NCI-H2107 treated with DMSO at 0.1 percent for 48 hours (cell line): Measurements from ENCODE around the gene TCP10L.
"Not testable (repeated sequence)": the region's sequence is repeated elsewhere in the genome, so short reads cannot be mapped to it uniquely, and the experiment has no call there.

Experiments
- DNase-seq: peaks from one replicate; lab custom pipeline; 2025; ENCODE audit not compliant: unreplicated experiment; lab: John Stamatoyannopoulos, UW

Gene TCP10L

DNA sequence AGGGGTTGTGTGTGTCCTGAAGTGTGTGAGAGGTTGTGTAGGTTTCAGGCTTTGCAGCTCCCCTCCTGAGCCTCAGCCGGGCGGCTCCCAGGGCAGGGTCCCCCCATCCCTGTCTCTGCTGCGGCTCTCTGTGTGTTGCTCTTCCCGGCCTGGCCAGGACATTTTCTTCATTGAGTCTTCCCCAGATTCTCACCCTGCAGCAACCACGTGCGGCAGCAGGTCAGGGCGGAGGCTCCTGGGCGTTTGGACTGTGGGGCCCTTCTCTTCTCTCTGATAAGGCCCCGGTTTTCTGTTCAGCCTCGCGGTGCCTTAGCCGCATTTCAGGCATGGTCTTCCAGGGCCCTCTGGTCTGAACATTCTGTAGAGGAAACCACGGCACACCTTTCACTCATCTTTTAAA lies 1.8 kb upstream of the TCP10L start:
- no peak for DNase-seq

DNA sequence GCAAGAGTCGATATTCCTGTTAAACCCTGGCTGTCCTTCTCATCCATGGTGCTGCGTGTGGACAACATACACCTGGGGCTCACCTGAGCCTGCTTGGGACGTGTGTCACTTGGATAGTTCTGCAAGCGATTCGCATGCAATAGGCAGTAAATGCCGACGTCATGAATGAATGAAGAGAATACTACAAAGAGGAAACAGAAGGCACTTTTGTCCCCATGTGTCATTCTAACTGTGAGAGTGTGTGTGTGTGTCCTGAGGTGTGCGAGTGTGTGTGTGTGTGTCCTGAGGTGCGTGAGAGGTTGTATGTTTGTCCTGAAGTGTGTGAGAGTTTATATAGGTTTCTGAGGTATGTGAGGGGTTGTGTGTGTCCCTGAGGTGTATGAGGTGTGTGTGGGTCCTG lies 647 bp upstream of the TCP10L start:
- no peak for DNase-seq

DNA sequence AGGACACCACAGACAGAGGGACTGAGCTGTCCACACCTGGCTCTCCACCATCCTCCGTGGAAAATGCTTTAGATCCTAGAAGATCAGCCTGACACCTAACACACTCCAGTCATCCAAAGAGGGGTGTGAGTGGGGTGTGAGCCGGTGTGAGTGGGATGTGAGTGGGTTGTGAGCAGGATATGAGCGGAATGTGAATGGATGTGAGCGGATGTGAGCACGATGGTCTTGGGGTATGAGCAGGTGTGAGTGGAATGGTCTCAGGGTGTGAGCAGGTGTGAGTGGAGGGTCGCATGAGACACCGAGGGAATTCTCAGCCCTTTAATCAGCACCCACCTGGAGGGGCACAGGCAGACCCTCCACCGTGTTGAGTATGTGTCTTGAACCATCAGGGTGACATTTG lies 851 bp downstream of the TCP10L start:
- DNase-seq: no peak

DNA sequence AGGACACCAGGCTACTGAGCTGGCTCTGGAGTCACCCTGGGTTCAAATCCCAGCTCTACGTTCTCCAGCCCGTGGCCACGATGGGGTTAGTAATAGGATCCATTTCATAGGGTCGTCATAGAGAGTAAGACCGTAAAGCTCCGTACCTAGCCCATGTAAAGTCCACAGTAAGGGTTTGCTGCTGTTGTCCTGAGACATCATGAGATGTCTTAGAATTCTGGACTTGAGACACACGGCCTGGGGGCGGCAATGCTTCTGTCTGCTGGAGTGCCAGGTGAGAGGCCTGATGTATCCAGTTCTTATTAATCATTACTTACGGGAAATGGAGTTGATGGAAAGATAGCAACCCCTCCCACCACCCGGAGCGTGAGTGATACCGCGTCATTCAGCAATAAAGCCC lies 3.6 kb downstream of the TCP10L start:
- no peak for DNase-seq

DNA sequence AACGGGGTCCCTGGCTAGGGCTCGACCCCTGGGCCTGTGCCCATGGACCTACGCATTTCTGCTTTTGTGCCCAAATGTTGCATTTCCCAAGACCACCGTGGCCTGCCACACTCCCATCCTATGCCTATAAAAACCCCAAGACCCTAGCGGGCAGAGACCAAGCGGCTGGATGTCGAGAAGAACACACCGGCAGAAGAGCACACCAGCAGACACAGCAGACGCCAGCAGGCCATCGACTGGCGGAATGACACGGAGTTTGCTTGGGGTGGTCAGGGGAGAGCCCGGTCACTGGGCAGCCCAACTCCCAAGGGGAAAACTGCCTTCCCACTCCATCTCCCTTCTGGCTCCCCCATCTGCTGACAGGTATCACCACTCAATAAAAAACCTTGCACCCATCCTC lies 4.4 kb downstream of the TCP10L start:
- DNase-seq: no peak

DNA sequence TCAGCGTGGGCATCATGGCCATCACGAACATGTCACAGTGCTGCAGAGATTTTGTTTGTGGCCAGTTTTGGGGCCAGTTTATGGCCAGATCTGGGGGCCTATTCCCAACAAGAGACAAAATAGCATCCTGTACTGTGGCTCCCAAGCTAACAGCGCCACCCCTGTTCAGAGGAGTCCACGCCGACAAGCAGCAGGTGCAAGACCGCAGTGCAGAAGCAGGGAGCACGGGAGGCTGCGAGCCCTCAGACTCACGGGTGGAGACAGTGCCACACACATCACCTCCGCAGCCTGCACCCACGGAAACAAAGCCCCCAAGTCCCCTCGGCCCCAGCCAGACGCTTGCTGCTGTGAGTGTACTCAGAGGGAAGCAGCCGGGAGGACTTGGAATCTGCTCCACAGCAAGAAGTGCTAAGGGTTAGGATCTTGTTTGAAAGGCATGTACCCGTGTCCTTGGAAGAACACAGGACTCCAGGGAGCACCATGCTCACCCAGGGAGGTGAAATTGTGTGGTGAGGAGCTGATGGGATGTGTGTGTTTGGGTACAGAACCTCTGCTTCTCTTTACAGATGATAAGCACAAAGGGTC lies 7.1 kb downstream of the TCP10L start:
- DNase-seq: no peak

DNA sequence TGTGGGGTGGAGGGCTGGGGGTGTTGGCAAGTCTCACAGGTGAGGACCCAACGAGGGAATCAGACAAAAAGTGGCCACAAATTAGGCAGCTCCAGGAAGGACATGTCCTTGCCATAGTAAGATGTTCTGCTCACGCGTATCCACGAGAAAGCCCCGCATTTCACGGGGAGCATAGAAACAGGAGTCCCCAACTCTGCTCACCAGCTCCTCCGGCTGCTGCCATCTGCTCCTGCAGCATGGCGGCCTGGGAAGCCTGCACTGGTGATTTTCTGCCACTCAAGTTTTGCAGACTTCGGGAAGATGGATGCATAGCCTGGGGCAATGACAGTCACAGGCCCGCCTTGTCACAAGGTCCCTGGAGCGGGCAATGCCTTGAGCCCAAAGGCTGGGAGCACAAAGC lies 9.3 kb downstream of the TCP10L start:
- no peak for DNase-seq

DNA sequence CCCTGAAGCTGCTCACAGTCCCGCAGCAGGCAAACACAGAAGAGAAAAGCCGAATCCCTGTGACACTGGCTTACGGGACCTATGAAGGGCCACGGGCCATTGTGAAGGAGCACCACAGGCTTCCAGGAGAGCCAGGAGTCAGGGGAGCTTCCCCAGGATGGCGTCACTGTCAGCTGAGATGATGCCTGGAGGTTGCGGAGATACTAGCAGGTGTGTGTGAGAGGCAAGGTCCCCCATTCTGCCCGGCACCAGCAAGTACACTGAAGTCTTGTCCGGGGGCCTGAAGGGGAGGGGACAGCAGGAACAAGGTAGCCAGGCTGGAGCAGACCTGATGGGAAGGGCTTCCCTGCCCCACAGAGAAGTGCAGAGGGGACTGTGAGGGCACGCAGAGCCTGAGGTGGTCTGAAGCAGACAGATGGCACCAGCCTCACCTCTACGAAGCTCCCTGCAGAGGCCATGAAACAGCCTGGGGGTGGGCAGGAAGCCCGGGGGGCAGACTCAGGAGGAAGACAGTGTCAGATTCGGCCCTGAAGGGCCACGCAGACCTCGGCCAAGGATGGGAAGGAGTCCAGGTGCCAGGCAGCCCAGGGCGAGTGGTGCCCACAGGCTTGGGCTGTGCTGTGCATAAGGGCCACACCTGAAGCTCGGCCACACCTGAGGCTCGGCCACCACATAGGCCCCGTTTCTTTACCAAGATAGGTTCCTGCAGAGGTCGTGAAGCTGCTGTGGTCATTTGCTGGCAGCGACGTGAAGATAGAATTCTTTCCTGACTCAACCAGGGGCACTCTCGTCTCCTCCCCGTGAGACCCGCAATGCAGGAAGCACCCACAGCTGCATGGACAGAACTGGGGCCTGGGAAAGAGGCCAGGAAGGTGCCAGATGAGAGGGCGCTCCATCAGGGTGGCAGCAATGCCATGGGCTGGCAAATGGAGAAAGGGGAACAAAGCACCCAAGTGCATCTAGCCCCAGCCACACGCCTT lies 10.1 kb downstream of the TCP10L start:
- no peak for DNase-seq

DNA sequence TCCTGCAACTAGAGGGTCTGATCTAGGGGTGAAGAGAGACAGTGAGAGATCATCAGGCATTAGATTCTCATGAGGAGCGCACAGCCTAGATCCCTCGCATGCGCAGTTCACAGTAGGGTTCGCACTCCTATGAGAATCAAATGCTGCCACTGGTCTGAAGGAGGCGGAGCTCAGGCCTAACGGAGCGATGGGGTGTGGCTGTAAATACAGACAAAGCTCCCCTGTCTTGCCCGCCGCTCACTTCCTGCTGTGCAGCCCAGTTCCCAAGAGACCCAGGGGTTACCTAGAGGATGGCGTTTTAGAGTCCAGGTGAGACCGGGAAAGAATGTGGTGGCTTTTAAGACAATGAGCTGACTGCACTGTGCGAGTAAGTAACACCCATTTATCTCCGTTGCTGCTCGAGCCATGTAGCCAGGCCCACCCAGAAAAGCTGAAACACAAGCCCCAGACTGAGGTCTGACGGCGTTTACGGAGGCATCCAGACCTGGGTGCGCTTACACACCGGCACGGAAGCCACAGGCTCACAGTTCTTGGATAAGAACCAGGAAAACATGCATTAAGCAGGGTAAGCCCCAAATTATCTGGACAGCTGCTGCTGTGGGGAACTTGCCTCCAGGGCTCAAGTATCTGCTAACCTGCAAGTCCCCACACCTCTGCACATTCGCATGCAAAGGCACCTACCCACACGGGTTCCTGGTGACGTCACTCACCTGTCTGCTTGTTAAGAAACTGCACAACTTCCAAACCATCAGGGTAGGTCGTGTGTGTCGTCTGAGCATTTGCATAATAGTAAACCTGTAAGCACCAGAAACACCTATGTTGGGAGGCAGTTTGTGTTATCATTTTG lies 12.5 kb downstream of the TCP10L start:
- peak; percentile 88 for DNase-seq

DNA sequence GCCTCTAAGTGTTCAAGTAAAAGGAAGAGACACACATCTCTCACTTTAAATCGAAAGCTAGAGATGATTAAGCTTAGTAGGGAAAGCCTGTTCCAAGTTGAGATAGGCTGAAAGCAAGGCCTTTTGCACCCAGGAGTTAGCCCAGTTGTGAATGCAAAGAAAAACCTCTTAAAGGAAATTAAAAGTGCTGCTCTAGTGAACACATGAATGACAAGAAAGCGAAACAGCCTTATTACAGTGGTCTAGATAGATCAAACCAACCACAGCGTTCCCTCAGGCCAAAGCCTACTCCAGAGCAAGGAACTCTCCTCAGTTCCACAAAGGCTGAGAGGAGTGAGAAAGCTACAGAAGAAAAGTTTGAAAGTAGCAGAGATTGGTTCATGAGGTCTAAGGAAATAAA lies 14.9 kb downstream of the TCP10L start:
- DNase-seq: no peak

DNA sequence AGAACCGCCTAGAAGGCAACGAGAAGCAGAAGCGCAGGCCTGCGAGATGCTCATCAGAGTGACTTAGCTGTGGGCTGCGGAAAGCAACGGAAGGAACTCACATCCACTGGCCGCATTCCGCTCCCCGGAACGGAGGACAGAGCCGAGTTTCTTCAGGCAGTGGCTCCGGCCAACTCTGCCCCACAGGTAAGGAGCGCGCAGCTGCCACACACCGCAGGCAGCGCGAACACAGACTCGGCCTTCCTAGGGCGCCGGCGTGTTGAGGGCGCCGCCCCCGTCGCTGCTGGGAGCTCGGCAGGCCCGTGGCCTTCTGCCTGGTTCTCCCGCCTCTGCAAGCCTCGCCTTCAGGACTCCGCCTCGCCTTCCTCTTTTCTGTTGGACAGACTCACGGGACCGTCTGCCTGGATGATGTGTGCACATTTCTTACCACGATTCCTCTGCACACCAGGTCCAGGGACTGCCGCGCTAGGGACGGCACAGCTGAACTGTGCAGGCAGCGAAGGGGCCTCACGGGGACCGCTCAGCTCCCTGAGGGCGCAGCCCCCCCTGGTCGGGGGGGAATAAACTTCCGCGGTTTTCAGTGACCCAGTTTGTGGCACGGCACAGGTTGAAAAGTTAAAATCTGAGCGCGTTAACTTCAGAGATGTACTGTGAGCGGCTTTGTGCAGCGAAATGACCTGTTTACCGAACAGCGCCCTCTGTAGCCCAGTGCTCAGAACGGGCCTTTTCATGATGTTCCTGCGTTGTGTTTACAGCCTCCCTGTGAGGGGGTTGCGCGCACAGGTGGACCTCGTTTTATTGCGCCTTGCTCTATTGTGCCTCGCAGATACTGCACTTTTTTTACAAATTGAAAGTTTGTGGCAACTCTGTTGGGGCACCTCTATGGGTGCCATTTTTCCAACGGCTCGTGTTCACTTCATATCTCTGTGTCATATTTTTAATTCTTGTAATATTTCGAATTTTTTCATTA lies 15.8 kb downstream of the TCP10L start:
- peak; percentile 67 for DNase-seq

DNA sequence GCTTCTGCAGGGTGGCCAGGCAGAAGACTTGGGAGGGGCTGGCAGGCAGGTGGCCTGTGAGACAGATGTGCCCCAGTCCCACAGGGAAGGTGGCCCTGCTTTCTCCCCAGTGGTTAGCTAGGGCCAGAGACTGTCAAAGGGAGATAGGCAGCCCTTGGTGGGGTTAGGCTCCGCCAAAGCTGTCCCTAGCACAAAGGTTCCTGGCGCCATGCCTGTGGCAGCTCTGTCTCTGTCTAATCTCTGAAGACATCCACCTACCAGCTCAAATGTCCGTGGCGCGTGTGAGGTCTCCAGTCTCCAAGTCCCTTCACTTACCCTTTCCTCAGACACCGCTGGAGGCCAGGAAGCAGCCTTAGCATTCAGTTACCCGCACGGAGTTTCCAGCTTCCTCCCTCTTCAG lies 17.7 kb downstream of the TCP10L start:
- DNase-seq: no peak

DNA sequence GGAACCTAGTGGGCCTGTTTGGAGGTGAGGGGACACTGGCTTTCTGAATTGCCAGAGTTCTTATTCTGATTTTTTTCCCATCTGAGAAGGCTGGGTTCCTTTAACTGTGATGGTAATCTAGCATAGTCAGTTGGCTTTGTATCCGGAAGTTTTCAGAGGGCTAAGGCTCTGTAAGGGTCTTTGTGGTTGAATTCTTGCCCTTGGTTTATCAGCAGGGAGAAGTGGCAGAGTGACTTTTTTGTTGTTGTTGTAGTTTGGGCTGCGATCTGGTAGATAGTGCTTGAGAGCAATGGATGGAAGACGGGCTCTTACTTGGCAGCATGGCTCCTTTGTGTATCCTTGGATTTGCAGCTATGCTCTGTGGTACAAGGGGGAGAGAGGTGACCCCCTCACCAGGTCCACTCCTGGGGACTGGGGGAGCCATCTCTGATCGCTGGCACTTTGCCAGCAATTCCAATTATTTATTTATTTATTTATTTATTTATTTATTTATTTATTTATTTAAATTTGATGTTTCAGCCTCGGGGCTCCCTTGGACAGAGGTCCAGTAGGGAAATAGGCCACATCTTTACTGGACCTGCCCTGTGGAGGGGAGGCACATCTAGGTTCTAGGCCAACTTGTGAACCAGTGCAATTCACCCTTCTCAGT lies 18.5 kb downstream of the TCP10L start:
- DNase-seq: no peak

DNA sequence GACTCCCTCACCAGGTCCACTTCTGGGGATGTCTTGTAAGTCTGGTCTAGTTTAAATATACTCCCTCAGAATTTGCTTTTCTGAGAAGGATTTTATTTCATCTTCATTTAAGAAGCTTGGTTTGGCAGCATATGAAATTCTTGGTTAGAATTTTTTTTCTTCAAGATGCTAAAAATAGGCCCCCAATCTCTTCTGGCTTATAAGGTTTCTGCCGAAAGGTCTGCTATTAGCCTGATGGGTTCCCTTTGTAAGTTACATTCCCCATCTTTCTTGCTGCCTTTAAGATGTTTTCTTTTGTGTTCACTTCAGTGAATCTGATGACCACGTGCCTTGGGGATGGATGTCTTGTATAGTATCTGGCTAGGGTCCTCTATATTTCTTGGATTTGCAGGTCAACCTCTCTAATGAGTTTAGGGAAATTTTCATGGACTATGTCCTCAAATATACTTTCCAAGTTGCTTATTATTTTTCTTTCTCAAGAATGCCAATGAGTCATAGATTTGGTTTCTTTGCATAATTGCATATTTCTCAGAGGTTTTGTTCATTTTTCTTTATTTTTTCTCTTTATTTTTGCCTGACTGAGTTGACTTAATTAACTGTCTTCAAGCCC lies 19.4 kb downstream of the TCP10L start:
- DNase-seq: no peak

DNA sequence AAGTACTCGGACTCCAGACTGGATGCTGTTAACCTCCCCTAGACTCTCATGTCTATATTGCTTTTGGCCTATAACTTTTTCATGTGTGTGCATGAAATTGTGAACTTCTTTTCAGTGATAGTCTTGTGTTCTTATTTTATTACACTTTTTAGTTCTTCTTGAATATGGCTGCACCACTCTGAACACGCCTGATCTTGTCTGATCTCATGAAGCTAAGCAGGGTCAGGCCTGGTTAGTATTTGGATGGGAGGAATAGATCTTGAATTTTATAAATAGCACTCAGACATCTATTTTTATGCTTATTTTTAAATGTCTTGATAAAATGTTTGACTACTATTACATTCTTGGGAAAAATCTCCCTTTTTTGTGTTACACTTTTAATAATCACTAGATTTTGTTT lies 22.4 kb downstream of the TCP10L start:
- DNase-seq: no peak

DNA sequence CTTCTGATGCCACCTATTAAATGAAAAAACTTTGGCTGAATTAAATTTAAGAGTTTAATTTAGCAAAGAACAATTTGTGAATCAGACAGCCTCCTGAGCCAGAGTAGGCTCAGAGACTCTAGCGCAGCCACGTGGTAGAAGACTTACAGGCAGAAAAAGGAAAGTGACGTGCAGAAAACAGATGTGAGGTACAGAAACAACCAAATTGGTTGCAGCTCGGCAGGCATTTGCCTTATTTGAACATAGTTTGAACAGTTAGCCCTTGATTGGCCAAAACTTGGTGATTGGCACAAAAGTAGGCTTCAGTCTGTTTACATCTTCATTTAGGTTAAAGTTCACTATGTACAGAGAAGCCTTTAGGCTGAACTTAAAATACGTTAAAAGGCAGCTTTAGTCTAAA lies 22.9 kb downstream of the TCP10L start:
- no peak for DNase-seq

DNA sequence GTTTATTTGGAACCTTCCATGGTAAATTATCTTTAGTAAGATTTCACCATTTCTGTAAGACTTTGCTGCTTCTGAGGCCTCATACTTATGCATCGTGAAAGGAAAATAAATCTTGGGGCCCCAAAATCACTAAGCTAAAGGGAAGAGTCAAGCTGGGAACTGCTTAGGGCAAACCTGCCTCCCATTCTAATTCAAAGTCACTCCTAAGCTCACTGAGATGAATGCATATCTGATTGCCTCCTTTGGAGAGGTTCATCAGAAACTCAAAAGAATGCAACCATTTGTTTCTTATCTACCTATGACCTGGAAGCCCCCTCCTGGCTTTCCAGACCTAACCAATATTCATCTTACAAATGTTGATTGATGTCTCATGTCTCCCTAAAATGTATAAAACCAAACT lies 23.8 kb downstream of the TCP10L start:
- not testable (repeated sequence) for DNase-seq

DNA sequence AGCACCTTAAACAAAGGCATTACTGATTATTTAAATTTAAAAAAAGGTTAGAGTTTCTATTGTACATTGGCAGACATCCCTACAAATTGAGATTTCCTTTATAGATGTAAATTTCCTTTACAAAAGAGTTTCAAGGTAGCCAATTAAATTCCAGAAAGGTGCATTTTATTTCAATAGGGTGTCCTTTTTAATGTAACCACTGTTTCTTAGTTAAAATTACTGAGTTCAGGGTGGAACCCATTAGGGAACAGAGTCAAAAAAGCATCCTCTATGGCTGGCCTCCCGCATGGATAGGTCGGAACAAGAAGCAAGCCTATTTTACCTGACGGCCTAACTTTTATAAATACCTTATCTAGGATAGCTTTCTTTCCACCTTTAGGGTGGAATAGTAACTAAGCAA lies 24.4 kb downstream of the TCP10L start:
- DNase-seq: no peak

DNA sequence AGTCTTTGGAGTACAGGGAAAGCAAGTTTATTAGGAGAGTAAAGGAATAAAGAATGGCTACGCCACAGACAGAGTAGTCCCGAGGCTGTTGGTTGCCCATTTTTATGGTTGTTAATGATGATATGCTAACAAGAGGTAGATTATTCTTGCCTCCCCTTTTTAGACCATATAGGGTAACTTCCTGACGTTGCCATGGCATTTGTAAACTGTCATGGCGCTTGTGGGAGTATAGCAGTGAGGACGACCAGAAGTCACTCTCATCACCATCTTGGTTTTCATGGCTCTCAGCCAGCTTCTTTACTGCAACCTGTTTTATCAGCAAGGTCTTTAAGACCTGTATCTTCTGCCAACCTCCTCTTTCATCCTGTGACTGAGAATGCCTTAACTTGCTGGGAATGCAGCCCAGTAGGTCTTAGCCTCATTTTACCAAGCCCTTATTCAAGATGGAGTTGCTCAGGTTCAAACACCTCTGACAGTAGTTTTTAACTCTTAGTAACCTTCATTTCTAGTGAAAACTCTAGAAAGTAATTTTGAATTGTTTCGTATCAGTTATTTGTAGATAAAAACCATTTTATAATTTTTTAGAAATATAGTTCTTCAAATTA lies 26.2 kb downstream of the TCP10L start:
- no peak for DNase-seq
